ENCODE data around the gene PRKN. TPM values are rescaled to one million over a fixed set of nuclear protein-coding genes. Genes with fewer than 3 reads are reported as not detected.

The PRKN gene
- total RNA-seq, 1 experiment from 2014 or later: 2.0 TPM

- H2BK5ac ChIP-seq (ENCODE audit: insufficient read length, low read length): no peak overlapping the region
Measured at GRCh38 chr6:161446949-161447348, 1280.6 kb downstream of the PRKN start.

More at GRCh38 chr6:161446949-161447348, 1280.6 kb downstream of the PRKN start:
- Histone ChIP-seq H3K56ac (ENCODE audit: insufficient read length, low read depth, low read length) (no peak overlapping the region), H3K27me3 (ENCODE audit: insufficient read depth, low read length) (no peaks in the 10 kb centered on the region; the same call in 1 of the 2 replicates), H3K23me2 (ENCODE audit: insufficient read length, low read depth, low read length, poor library complexity, severe bottlenecking) (no peaks in the 10 kb centered on the region), H2AK5ac (ENCODE audit: insufficient read length, low read length) (no peak overlapping the region), H2BK20ac (ENCODE audit: low read depth, low read length, poor library complexity, severe bottlenecking) (no peak overlapping the region), H2BK12ac (ENCODE audit: insufficient read length, low read depth, low read length) (no peak overlapping the region), H3K9me3 (ENCODE audit: control insufficient read depth, low read depth, low read length) (no peaks in the 10 kb centered on the region), H4K8ac (replicated peaks; ENCODE audit: insufficient read length, low read depth, low read length) (no peak overlapping the region), H4K5ac (ENCODE audit: insufficient read length, low read depth, low read length) (no peak overlapping the region), H2AFZ (ENCODE audit: low read length) (no peak overlapping the region), H3K23ac (ENCODE audit: insufficient read length, low read depth, low read length) (no peak overlapping the region), H3K79me1 (ENCODE audit: insufficient read depth, low read depth, low read length, poor library complexity, severe bottlenecking) (no peaks in the 10 kb centered on the region), H3K4ac (ENCODE audit: low read depth, low read length) (no peak overlapping the region), H3K4me1 (ENCODE audit: insufficient read depth, low read length) (peaks cover 5% of the 10 kb centered on the region; the same call in 1 of the 2 replicates), H3K9ac (ENCODE audit: extremely low read depth, insufficient read length, low read length) (no peak overlapping the region), H3T11ph (ENCODE audit: low read length) (no peak overlapping the region), H3K4me2 (ENCODE audit: insufficient read depth, insufficient read length, low read length) (no peak overlapping the region), H2BK120ac (ENCODE audit: low read depth, low read length, poor library complexity, severe bottlenecking) (no peak overlapping the region), H3K18ac (ENCODE audit: insufficient read length, low read depth, low read length) (no peak overlapping the region), H3K27ac (ENCODE audit: insufficient read length, low read depth, low read length) (no peak overlapping the region), H4K20me1 (ENCODE audit: control insufficient read depth, insufficient read depth, insufficient read length) (no peaks in the 10 kb centered on the region), H3K14ac (ENCODE audit: insufficient read depth, low read length) (no peak overlapping the region), H2BK15ac (ENCODE audit: low read depth, low read length) (no peak overlapping the region), H3K79me2 (ENCODE audit: insufficient read depth, low read length) (no peaks in the 10 kb centered on the region), H4K91ac (ENCODE audit: insufficient read length, low read depth, low read length) (no peak overlapping the region)
- no CpG with 5 or more reads among the region's 7 CpGs for WGBS (ENCODE audit: extremely low coverage, insufficient read length, low lambda C conversion rate)
- Mint-ChIP-seq H3K27me3 (ENCODE audit: low read depth) (peaks cover 34% of the 10 kb centered on the region), H3K27ac (no peak overlapping the region), H3K4me1 (peaks cover 26 to 32% of the 10 kb centered on the region in 2 experiments), H3K4me3 (no peak overlapping the region), H3K36me3 (ENCODE audit: insufficient read depth in 1 of 3, low read depth in 3 of 3) (no peaks in the 10 kb centered on the region), H3K9me3 (no peaks in the 10 kb centered on the region)
- no peak for TF ChIP-seq CTCF (conservative IDR thresholded peaks at IDR 0.05)
- DNase-seq: no peak
